Stimulated activated CD8-positive, alpha-beta memory T cell treated with anti-CD3 and anti-CD28 coated beads, Interleukin-12 subunit alpha, Interleukin-12 subunit beta, amount 100 ng/mL, for 4 hours (primary cell): Measurements from ENCODE around the gene SLC35F3.

Experiments used
- DNase-seq: peaks from one replicate; pipeline ENCODE4 v3.0.0-alpha.2; 2020; ENCODE audit warnings: low read depth

SLC35F3 gene

GRCh38 chr1:234260578-234260977, 356.1 kb downstream of the SLC35F3 start:
- DNase-seq, result no peak

- DNase-seq, result no peak
Measured at GRCh38 chr1:234261545-234261944, 357.1 kb downstream of the SLC35F3 start.

GRCh38 chr1:234262007-234262753, 357.7 kb downstream of the SLC35F3 start:
- DNase-seq, result no peak

- no peak for DNase-seq
Measured at GRCh38 chr1:234262754-234263105, 358.3 kb downstream of the SLC35F3 start.

- DNase-seq, result no peak
Measured at GRCh38 chr1:234264832-234265231, 360.4 kb downstream of the SLC35F3 start.

- no peak for DNase-seq
Measured at GRCh38 chr1:234265321-234265720, 360.8 kb downstream of the SLC35F3 start.

GRCh38 chr1:234265861-234266260, 361.4 kb downstream of the SLC35F3 start:
- no peak for DNase-seq

GRCh38 chr1:234270093-234270492, 365.6 kb downstream of the SLC35F3 start:
- no peak for DNase-seq

- no peak for DNase-seq
Measured at GRCh38 chr1:234270581-234271242, 366.2 kb downstream of the SLC35F3 start.

- no peak for DNase-seq
Measured at GRCh38 chr1:234271243-234271606, 366.7 kb downstream of the SLC35F3 start.

- no peak for DNase-seq
Measured at GRCh38 chr1:234272656-234273312, 368.3 kb downstream of the SLC35F3 start.

GRCh38 chr1:234273981-234274380, 369.5 kb downstream of the SLC35F3 start:
- no peak for DNase-seq

- no peak for DNase-seq
Measured at GRCh38 chr1:234276151-234276788, 371.8 kb downstream of the SLC35F3 start.

GRCh38 chr1:234277161-234277868, 372.8 kb downstream of the SLC35F3 start:
- DNase-seq, result no peak

- DNase-seq, result no peak
Measured at GRCh38 chr1:234279021-234279420, 374.5 kb downstream of the SLC35F3 start.

- DNase-seq, result no peak
Measured at GRCh38 chr1:234280500-234280899, 376.0 kb downstream of the SLC35F3 start.

GRCh38 chr1:234281826-234282489, 377.5 kb downstream of the SLC35F3 start:
- DNase-seq, result no peak

GRCh38 chr1:234286206-234286605, 381.7 kb downstream of the SLC35F3 start:
- no peak for DNase-seq

GRCh38 chr1:234288946-234289345, 384.5 kb downstream of the SLC35F3 start:
- DNase-seq, result no peak

GRCh38 chr1:234289538-234290305, 385.2 kb downstream of the SLC35F3 start:
- no peak for DNase-seq

GRCh38 chr1:234292011-234292410, 387.5 kb downstream of the SLC35F3 start:
- no peak for DNase-seq
